T-helper 22 cell (primary cell): ENCODE measurements around the gene MPDU1.

Experiments
- DNase-seq: peaks from one replicate; pipeline ENCODE4 v3.0.0-alpha.2; 2020; ENCODE audit warnings: low read depth

MPDU1 gene

GRCh38 chr17:7560172-7561027 is 23.3 kb upstream of the MPDU1 start:
- no peak for DNase-seq

GRCh38 chr17:7561028-7561575 is 22.6 kb upstream of the MPDU1 start:
- DNase-seq = peak; percentile 64

- DNase-seq = peak; percentile 90
These were observed 22.0 kb upstream of the MPDU1 start, which contains the start of gene SENP3 for GRCh38 chr17:7561589-7562207. TSS of gene SENP3 (plus strand) at chr17:7561919. CDS start at chr17:7563077, 1,158 bp downstream.

- no peak for DNase-seq
These were observed 21.4 kb upstream of the MPDU1 start for GRCh38 chr17:7562208-7562605.

GRCh38 chr17:7563115-7563869 is 20.4 kb upstream of the MPDU1 start:
- no peak for DNase-seq

- DNase-seq = no peak
These were observed 14.1 kb upstream of the MPDU1 start for GRCh38 chr17:7569571-7569970.

GRCh38 chr17:7570351-7570750 is 13.3 kb upstream of the MPDU1 start:
- DNase-seq = no peak

- no peak for DNase-seq
These were observed 11.4 kb upstream of the MPDU1 start for GRCh38 chr17:7572338-7572587.

- DNase-seq = peak; percentile 99
These were observed 10.9 kb upstream of the MPDU1 start for GRCh38 chr17:7572588-7573323.

GRCh38 chr17:7573324-7574080 is 10.2 kb upstream of the MPDU1 start:
- DNase-seq = peak; percentile 90

GRCh38 chr17:7574176-7574953 is 9.3 kb upstream of the MPDU1 start:
- DNase-seq = no peak

- no peak for DNase-seq
These were observed 8.2 kb upstream of the MPDU1 start for GRCh38 chr17:7575481-7575883.

GRCh38 chr17:7575959-7576358 is 7.7 kb upstream of the MPDU1 start:
- no peak for DNase-seq

- no peak for DNase-seq
These were observed 7.2 kb upstream of the MPDU1 start for GRCh38 chr17:7576432-7576937.

GRCh38 chr17:7577327-7578199 is 6.1 kb upstream of the MPDU1 start:
- no peak for DNase-seq

- peak; percentile 25 for DNase-seq
These were observed 4.4 kb upstream of the MPDU1 start, which contains the start of gene CD68 for GRCh38 chr17:7579001-7579833. TSS of gene CD68 (plus strand) at chr17:7579638. CDS start at chr17:7579678, 40 bp downstream.

GRCh38 chr17:7579834-7580603 is 3.6 kb upstream of the MPDU1 start:
- DNase-seq = no peak
